ENCODE results near the gene GSN. TPM values are rescaled to one million over a fixed set of nuclear protein-coding genes. Genes with fewer than 3 reads are reported as not detected.

Gene GSN
- polyA plus RNA-seq, 3 donors = 67.4 to 187 (median 95.8) TPM

- Histone ChIP-seq H3K4me3 (replicated peaks in 1 of 3; ENCODE audit: low read depth in 2 of 3, low read length in 3 of 3) (no peak overlapping the region), H4K20me1 (ENCODE audit: insufficient read depth, low read length) (no peaks in the 10 kb centered on the region), H3K9me3 (replicated peaks in 1 of 2; ENCODE audit: control insufficient read depth in 1 of 2, insufficient read depth in 1 of 2, low read length in 2 of 2) (peaks cover 4 to 5% of the 10 kb centered on the region in 2 donors), H3K27me3 (ENCODE audit: control insufficient read depth in 2 of 2, insufficient read depth in 2 of 2, low read length in 2 of 2) (no peaks in the 10 kb centered on the region), H3K79me2 (ENCODE audit: insufficient read depth, low read length) (no peaks in the 10 kb centered on the region), H3K4me2 (replicated peaks; ENCODE audit: extremely low read depth, low read length, poor library complexity, severe bottlenecking) (no peak overlapping the region), H3K36me3 (replicated peaks in 1 of 2; ENCODE audit: control insufficient read depth in 1 of 2, insufficient read depth in 2 of 2, low read length in 2 of 2) (no peaks in the 10 kb centered on the region), H3K9ac (ENCODE audit: insufficient read depth, low read length, poor library complexity, severe bottlenecking) (no peak overlapping the region), H2AFZ (ENCODE audit: insufficient read depth, low read depth, low read length, poor library complexity, severe bottlenecking) (no peak overlapping the region), H3K27ac (ENCODE audit: low read depth in 1 of 2, low read length in 2 of 2) (no peak overlapping the region), H3K4me1 (ENCODE audit: control insufficient read depth in 1 of 2, insufficient read depth in 2 of 2, low read length in 2 of 2) (peaks cover 18% of the 10 kb centered on the region in 2 donors)
- H3K4me3 Mint-ChIP-seq = no peak overlapping the region
- peaks cover 21% of the 10 kb centered on the region for H3K4me1 Mint-ChIP-seq
- 92% methylated on average over 3 of the region's 5 CpGs for WGBS (ENCODE audit: insufficient coverage)
- intact Hi-C loops (cut with micrococcal nuclease) = no loop called here
- DNase-seq = no peak
- H3K9me3 Mint-ChIP-seq = peaks cover 0 to 13% (median 6%) of the 10 kb centered on the region in 7 donors
- H3K27me3 Mint-ChIP-seq (ENCODE audit: low read depth in 3 of 3) = peaks cover 0 to 3% (median 0%) of the 10 kb centered on the region in 3 donors
- H3K36me3 Mint-ChIP-seq = peaks cover 0 to 4% of the 10 kb centered on the region in 2 donors
- no peak overlapping the region for H3K27ac Mint-ChIP-seq
- TF ChIP-seq CTCF (IDR thresholded peaks at IDR 0.05) = no peak
Observed at GRCh38 chr9:121242219-121242958, 25.6 kb upstream of the GSN start.

GRCh38 chr9:121242959-121243346 lies 25.0 kb upstream of the GSN start:
- H3K9ac ChIP-seq (ENCODE audit: insufficient read depth, low read length, poor library complexity, severe bottlenecking) = no peak overlapping the region
- H3K4me3 ChIP-seq (replicated peaks in 1 of 3; ENCODE audit: low read depth in 2 of 3, low read length in 3 of 3) = no peak overlapping the region
- no peaks in the 10 kb centered on the region for H4K20me1 ChIP-seq (ENCODE audit: insufficient read depth, low read length)
- H3K4me1 ChIP-seq (ENCODE audit: control insufficient read depth in 1 of 2, insufficient read depth in 2 of 2, low read length in 2 of 2) = peaks cover 16 to 19% of the 10 kb centered on the region in 2 donors
- H2AFZ ChIP-seq (ENCODE audit: insufficient read depth, low read depth, low read length, poor library complexity, severe bottlenecking) = no peak overlapping the region
- H3K36me3 Mint-ChIP-seq = peaks cover 0 to 4% of the 10 kb centered on the region in 2 donors
- peaks cover 4 to 5% of the 10 kb centered on the region in 2 donors for H3K9me3 ChIP-seq (replicated peaks in 1 of 2; ENCODE audit: control insufficient read depth in 1 of 2, insufficient read depth in 1 of 2, low read length in 2 of 2)
- H3K4me2 ChIP-seq (replicated peaks; ENCODE audit: extremely low read depth, low read length, poor library complexity, severe bottlenecking) = no peak overlapping the region
- no peak for TF ChIP-seq CTCF (IDR thresholded peaks at IDR 0.05)
- intact Hi-C loops (cut with micrococcal nuclease) = no loop called here
- H3K27ac ChIP-seq (ENCODE audit: low read depth in 1 of 2, low read length in 2 of 2) = no peak overlapping the region
- H3K9me3 Mint-ChIP-seq = peaks cover 0 to 13% (median 6%) of the 10 kb centered on the region in 7 donors
- H3K36me3 ChIP-seq (replicated peaks in 1 of 2; ENCODE audit: control insufficient read depth in 1 of 2, insufficient read depth in 2 of 2, low read length in 2 of 2) = no peaks in the 10 kb centered on the region
- H3K4me3 Mint-ChIP-seq = no peak overlapping the region
- no peaks in the 10 kb centered on the region for H3K79me2 ChIP-seq (ENCODE audit: insufficient read depth, low read length)
- H3K27me3 Mint-ChIP-seq (ENCODE audit: low read depth in 3 of 3) = peaks cover 0 to 3% (median 0%) of the 10 kb centered on the region in 3 donors
- H3K27ac Mint-ChIP-seq = no peak overlapping the region
- 100% methylated on average over 3 of the region's 4 CpGs for WGBS (ENCODE audit: insufficient coverage)
- H3K4me1 Mint-ChIP-seq = peaks cover 21% of the 10 kb centered on the region
- DNase-seq = no peak
- no peaks in the 10 kb centered on the region for H3K27me3 ChIP-seq (ENCODE audit: control insufficient read depth in 2 of 2, insufficient read depth in 2 of 2, low read length in 2 of 2)

Data from CD14-positive monocyte (primary cell).